DOHH2 (cell line): ENCODE results near the gene PDE6C.

ENCODE experiments used
- CTCF ChIP-seq: fragments of 200-600 bp; sonication (generic); IDR thresholded peaks from one replicate; pipeline ENCODE4 v1.5.1; 2014; ENCODE audit warnings: antibody characterized with exemption, mild to moderate bottlenecking, low read depth, low read length; ENCODE audit not compliant: poor library complexity, severe bottlenecking
- EZH2phosphoT487 ChIP-seq: fragments of 200-600 bp; sonication (generic); IDR thresholded peaks from 2 replicates; pipeline ENCODE4 v1.6.1; 2017; ENCODE audit warnings: borderline replicate concordance, mild to moderate bottlenecking, antibody characterized with exemption, low read length, moderate library complexity, mixed read lengths

GRCh38 chr10:93712593-93712992 is 100.3 kb downstream of the PDE6C start:
- TF ChIP-seq CTCF (no peak), EZH2phosphoT487 (no peak)
